Stimulated activated CD8-positive, alpha-beta memory T cell treated with anti-CD3 and anti-CD28 coated beads, Interleukin-7, amount 100 ng/mL, for 1 hour (primary cell): ENCODE results near the gene EXO1.

ENCODE experiments used
- DNase-seq, 2 donors: peaks; one replicate each; pipeline ENCODE4 v3.0.0-alpha.2; 2020; ENCODE audit warnings: low read depth in 2 of 2

EXO1 gene

DNA sequence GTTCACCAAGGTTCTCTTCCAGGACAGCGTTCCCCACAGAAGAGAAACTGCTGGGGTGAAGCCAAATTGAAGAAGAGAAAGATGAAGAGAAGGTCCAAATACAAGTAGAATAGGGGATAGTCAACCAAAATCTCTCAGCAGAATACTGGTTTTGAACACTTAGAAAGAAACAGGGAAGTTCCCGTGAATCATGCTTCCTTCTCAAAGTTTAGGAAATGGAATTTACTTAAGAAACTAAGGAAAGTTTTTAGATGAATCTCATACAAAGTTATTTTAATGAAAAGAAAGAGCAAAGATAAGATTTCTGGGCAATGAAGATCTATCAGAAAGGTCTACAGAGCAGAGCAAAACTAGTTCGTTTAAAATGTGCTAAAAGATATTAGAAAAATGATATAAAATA is 43.3 kb downstream of the EXO1 start:
- DNase-seq, result no peak

DNA sequence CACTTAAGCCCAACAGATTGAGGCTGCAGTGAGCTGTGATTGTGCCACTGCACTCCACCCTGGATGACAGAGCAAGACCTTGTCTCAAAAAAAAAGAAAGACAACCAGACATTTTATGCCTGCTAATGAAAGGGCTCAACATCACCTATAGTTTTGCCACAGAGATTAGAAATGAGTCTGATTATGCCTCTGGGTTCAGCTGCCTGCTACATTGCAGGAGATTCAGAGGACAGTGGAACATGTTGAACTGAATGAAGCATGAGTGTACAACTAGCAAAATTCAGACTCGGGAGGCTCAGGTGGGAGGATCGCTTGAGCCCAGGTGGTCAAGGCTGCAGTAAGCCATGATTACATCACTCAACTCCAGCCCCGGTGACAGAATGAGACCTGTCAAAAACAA is 46.0 kb downstream of the EXO1 start:
- no peak for DNase-seq

DNA sequence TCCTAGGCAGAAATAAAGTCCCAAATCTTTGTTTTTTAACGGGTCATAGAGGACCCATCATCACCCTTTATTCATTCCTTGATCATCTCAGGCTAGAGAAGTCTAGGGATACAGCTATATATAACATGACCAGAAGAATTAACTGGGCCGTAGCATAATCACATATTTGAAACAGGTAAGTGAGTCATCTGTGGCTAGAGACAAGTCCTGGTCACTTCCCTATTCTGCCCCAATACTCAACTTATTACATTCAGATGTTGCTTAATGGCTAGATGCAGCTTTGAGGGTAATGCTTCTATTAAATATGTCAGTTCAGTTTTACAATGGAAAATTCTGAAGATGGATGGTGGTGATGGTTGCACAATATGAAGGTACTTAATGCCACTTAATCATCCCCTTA is 47.0 kb downstream of the EXO1 start:
- no peak for DNase-seq

DNA sequence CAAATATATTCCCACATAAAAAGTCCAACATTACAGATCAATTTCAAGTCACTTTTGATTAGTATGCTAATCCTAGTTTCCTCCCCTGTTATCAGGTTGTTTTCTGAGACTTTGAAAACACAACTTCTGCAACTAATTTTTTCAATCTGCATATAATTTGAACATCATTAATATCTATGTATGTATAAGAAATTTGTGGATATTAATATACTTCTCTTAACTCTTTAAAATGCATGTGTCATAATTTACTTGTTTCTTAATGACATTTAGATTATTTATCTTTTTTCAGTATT is 48.6 kb downstream of the EXO1 start:
- no peak for DNase-seq

DNA sequence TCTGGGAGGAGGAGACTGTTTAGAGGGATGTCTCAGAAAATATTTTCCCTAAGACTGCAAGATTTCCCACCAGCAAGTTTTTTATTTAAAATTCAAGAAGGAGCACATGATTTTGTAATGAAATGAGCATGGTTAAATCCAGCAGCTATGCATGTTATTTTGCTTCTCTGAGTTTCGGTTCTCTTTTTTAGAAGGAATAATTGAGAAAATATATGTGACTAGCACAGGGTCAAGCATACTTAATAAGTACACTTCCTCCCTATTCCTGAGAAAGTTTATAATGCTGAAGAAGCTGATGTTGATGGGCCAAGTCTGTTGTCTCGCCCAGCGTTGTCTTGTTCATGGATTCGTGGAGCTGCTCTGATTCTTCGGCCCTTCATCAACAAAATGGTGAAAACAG is 51.2 kb downstream of the EXO1 start:
- no peak for DNase-seq

DNA sequence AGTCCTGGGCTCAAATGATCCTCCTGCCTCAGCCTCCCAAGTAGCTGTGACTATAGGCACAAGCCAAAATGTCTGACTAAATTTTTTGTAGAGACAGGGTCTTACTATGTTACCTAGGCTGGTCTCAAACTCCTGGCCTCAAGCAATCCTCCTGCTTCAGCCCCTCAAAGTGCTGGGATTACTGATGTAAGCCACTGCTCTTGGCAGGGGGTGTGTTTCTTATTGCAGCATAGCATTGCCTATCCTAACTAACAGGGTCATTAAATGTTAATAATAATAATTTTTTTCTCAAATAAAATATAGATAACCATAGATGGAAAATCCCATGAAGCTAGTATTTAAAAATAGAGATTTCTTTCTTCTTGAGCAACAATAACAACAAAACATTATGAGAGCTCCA is 52.4 kb downstream of the EXO1 start:
- no peak for DNase-seq

DNA sequence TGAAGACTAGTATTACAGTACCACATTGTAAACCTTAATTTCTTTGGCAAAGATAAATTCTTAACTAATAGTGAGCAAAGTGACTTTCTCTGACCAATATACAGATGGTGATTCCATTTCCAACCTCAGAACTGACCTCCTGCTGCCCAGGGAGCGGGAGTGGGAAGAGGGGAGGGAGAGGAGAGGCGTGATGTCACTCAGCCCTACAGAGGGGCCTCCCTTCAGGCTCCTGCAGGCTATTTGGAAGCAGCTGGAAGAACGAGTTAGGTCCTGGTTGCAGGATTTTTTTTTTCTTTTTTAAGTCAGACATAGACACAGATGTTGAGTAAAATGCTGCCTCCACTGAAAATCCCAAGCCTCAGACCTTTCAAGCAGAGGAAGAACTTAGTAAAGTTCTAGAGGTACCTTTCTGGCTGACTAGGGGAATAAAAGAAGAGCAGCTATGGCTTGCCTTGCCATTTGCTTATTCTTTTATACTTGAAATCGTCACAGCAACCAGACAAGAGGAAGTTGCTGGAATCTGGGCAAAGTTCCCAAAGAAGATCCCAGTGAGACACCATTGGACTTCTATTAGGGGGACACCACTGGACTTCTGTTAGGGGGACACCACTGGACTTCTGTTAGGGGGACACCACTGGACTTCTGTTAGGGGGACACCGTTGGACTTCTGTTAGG is 54.5 kb downstream of the EXO1 start:
- no peak for DNase-seq

DNA sequence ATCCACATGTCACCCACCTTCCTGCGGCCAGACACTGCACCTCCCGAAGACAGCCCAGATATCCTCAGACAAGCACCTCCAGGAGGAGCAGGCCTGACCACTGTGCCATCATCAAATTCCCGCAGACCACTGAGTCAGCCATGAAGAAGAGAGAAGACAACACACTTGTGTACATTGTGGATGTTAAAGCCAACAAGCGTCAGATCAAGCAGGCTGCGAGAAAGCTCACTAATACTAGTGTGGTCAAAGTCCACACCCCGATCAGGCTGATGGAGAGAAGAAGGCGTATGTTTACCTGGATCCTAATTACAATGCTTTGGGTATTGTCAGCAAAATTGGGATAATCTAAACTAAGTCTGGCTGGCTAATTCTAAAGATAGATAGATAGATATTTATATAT is 68.2 kb downstream of the EXO1 start:
- DNase-seq, result no peak

DNA sequence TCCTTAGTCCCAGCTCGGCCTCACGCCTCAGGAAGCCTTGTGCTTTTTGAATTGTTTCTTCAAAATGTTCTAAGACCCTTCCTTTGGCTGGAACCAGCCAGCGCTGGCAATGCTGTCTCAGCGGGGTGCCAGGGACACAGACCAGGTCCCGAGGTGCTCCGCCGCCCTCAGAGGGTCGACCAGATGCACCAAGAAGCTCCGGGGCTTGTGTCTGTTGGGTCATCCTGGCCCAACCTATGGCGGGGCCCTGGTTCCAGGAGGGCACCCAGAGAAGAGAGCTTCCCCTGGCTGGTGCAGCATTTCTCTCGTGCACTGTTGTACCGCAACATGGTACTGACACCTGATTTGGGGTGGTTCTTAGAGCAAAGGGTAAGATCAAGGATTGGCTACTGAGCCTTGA is 69.5 kb downstream of the EXO1 start:
- DNase-seq, result no peak

DNA sequence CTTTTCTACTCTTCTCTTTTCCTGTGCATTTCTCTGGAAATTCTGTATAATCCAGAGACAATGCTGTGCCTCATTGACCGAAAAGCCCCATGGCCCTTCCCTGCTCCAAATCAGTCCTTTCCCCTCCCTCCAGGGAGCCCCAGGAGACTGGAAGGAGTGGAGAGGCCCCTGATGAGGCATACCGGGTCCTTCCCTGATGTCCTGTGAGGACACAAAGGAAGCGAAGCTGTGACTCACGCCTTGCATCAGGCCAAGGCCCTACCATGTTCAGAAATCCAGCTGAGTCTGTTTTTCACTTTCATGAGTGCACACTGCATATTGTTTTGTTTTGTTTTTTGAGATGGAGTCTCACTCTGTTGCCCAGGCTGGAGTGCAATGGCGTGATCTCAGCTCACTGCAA is 70.9 kb downstream of the EXO1 start:
- DNase-seq, result no peak

DNA sequence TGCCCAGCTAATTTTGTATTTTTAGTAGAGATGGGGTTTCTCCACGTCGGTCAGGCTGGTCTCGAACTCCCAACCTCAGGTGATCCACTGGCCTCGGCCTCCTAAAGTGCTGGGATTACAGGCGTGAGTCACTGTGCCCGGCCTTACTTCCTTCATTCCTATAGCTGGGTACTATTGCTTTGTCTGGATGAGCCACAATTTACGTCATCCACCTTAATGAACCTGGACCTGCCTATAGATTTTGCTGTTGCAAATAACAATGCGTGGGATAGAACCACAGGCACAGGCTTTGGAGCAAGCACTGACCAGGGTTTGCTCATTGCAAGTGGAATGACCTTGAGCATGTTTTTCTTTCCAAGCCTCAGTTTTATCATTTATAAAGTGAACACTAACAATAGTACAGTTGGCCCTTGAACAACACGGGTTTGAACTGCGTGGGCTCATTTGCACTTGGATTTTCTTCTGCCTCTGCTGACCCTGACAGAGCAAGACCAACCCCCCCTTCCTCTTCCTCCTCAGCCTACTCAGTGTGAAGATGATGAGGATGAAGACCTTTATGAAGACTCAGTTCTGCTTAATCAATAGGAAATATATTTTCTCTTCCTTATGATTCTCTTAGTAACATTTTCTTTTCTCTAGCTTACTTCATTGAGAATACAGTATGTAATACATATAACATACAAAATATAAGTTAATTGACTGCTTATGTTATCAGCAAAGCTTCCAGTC is 76.2 kb downstream of the EXO1 start:
- DNase-seq, result no peak

DNA sequence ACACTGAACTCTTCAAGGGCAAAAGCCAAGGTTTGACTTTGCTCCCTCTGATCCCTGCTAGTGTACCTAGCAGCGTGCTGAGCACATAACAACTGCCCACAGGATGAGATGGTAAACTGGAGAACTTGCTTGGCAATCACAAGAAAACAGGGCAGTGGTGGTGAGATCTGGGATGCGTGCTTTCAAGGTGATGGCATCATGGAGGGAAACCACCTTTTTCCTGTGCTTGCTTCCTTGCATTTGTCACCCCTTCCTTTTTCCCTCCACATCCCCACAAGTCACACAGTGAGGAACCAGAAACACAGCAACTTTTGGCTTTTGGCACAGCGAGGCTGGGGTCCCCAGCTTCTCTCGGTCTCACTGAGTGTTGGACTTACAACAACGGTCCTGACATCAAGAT is 78.1 kb downstream of the EXO1 start:
- no peak for DNase-seq

DNA sequence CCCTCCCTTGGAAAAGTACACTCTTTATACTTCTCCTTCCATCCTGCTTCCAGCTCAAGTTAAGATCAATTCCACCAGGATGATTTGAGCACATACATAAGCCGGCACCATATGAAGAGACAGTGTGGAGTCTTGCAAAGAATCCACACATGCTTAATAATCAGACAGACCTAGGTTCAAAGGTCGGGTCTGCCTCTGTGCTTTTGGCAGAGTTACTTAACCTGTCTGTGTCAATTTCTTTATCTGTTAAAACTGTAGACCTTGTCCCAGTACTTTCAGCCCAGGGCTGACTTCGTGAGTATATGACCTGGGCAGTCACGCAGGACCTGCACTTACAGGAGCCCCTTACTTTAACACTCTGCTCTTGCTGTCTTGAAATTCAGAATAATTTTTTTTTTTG is 79.3 kb downstream of the EXO1 start:
- no peak for DNase-seq

DNA sequence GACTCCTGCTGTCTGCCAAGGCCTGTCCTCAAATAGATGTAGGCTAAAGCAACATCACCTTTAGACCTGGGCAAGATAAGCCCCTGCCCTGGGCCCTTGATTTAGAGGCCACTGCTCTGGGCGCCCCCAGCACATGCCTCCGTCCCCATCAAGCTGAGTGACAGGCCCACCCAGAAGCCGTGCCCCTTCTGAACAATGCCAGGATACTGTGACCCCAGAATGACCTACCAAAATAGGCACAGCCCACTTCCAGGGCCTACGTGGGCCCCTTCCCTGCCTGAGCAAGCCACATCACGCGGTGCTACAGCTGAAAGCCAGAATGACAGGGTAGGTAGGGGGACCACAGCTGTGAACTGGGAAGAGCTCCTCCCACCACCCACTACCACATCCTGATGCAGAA is 84.8 kb downstream of the EXO1 start:
- DNase-seq, result no peak

DNA sequence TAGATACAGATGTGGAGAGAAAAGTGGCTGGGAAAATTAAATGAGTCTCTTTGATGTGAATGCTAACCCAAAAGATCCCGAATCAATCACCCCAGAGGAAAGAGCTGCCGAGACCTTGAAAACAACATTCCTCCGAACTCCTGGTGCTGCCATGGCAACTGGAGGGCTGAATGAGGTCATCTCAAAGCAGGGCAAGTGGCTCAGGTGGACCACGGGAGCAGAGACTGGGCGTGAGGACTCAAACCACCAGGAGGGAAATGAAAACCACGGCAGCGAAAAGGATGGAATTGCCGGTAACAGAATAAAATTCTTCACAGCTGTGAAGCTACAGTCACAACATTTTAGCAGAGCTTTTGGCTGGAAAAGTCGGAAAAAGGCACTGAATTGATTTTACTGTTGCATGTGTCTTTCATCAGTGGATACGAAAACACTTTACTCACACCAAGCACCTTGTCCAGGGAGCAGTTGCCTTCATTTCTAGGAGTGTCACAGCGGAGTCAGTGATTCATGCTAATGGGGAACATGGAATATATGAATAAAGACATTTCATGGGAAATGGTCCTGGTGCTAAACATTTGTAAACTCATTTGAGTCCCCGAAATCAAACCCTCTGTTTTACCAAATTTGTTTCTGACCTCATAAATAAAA is 86.3 kb downstream of the EXO1 start:
- DNase-seq, result no peak

DNA sequence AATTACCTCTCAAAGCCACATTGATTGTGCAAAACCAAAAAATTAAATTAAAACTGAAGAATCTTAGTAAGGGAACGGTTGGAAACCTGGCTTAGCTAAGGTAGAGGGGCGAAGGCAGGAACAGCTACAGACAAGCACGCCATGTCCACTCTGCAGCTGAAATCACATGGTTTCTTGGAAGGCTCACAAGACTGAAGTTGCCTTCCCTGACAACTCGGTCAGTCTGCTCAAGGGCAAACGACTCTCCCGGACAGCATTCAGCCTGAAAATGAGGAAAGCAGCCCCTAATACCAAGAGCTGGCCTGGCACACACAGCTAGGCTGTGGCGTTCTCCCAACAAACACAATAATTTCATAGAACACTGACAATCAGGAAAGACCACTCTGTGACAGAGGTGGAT is 86.9 kb downstream of the EXO1 start:
- DNase-seq, result no peak
